WTC11 (cell line): ENCODE results near the gene FHOD1. TPM values are rescaled to one million over a fixed set of nuclear protein-coding genes. Genes with fewer than 3 reads are reported as not detected.
A peak's percentile ranks its signal among the peaks of the same experiment; 100 is the strongest.

Source experiments
- ATAC-seq: fragments of 200-7000 bp; cut with Tn5 transposase; 2 replicates; pipeline ENCODE4 v1.10.0; 2021; ENCODE audit warnings: mild to moderate bottlenecking, moderate library complexity
- CTCF ChIA-PET: fragments of 300-600 bp; sonication (Branson Sonifier 250); formaldehyde crosslinking; loops from one replicate; lab custom pipeline; 2021; ENCODE audit warnings: antibody characterized with exemption; lab: Charles Lee
- POLR2A ChIA-PET: fragments of 350-600 bp; sonication (Branson Sonifier 250); formaldehyde crosslinking; loops from one replicate; lab custom pipeline; 2021; ENCODE audit warnings: antibody characterized with exemption; lab: Charles Lee
- DNase-seq: peaks from one replicate; pipeline ENCODE4 v3.0.0; 2021; ENCODE audit warnings: low spot score
- H3K27ac Mint-ChIP-seq: 2 replicates; pipeline ENCODE4 v1.8.0; 2021; ENCODE audit warnings: mixed read lengths
- H3K27me3 Mint-ChIP-seq: 2 replicates; pipeline ENCODE4 v1.8.0; 2021; ENCODE audit warnings: low read depth, mild to moderate bottlenecking, moderate library complexity, mixed read lengths
- H3K36me3 Mint-ChIP-seq: 2 replicates; pipeline ENCODE4 v1.8.0; 2021; ENCODE audit warnings: mixed read lengths
- H3K4me1 Mint-ChIP-seq: 2 replicates; pipeline ENCODE4 v1.8.0; 2022; ENCODE audit warnings: mixed read lengths
- H3K4me3 Mint-ChIP-seq: 2 replicates; pipeline ENCODE4 v1.8.0; 2021; ENCODE audit warnings: mild to moderate bottlenecking, moderate library complexity, mixed read lengths
- H3K9me3 Mint-ChIP-seq: 2 replicates; pipeline ENCODE4 v1.8.0; 2021; ENCODE audit warnings: mixed read lengths
- ATF1 ChIP-seq: sonication (generic); formaldehyde crosslinking; IDR thresholded peaks from 2 replicates; pipeline ENCODE4 v1.8.1; 2023; ENCODE audit warnings: mild to moderate bottlenecking, moderate library complexity, missing genetic modification reagents
- ATF3 ChIP-seq: sonication (generic); formaldehyde crosslinking; conservative IDR thresholded peaks from 2 replicates; pipeline ENCODE4 v1.8.1; 2022; ENCODE audit warnings: mild to moderate bottlenecking, missing genetic modification reagents
- CBFB ChIP-seq: sonication (generic); formaldehyde crosslinking; IDR thresholded peaks from 2 replicates; pipeline ENCODE4 v1.8.1; 2022; ENCODE audit warnings: mild to moderate bottlenecking, low read depth, missing genetic modification reagents
- CREB1 ChIP-seq: sonication (generic); formaldehyde crosslinking; IDR thresholded peaks from 2 replicates; pipeline ENCODE4 v1.8.0; 2023; ENCODE audit warnings: mild to moderate bottlenecking, missing genetic modification reagents
- CREM ChIP-seq: sonication (generic); formaldehyde crosslinking; IDR thresholded peaks from 2 replicates; pipeline ENCODE4 v1.8.1; 2022; ENCODE audit warnings: mild to moderate bottlenecking, missing genetic modification reagents, moderate library complexity
- E2F1 ChIP-seq: sonication (generic); formaldehyde crosslinking; IDR thresholded peaks from 2 replicates; pipeline ENCODE4 v1.8.0; 2022; ENCODE audit warnings: mild to moderate bottlenecking, missing genetic modification reagents
- ESRRA ChIP-seq: sonication (generic); formaldehyde crosslinking; IDR thresholded peaks from 2 replicates; pipeline ENCODE4 v1.8.1; 2022; ENCODE audit warnings: mild to moderate bottlenecking, missing genetic modification reagents, borderline replicate concordance
- ETV6 ChIP-seq: sonication (generic); formaldehyde crosslinking; IDR thresholded peaks from 2 replicates; pipeline ENCODE4 v1.8.1; 2022; ENCODE audit warnings: mild to moderate bottlenecking, missing genetic modification reagents
- FOXJ3 ChIP-seq: sonication (generic); formaldehyde crosslinking; IDR thresholded peaks from 2 replicates; pipeline ENCODE4 v1.9.0; 2021; ENCODE audit warnings: missing genetic modification reagents, mild to moderate bottlenecking, borderline replicate concordance
- FOXK1 ChIP-seq: sonication (generic); formaldehyde crosslinking; IDR thresholded peaks from 2 replicates; pipeline ENCODE4 v1.8.0; 2022; ENCODE audit warnings: mild to moderate bottlenecking, moderate library complexity, missing genetic modification reagents
- IRF1 ChIP-seq: sonication (generic); formaldehyde crosslinking; IDR thresholded peaks from 2 replicates; pipeline ENCODE4 v1.8.0; 2023; ENCODE audit warnings: missing genetic modification reagents
- IRF2 ChIP-seq: sonication (generic); formaldehyde crosslinking; IDR thresholded peaks from 2 replicates; pipeline ENCODE4 v1.8.0; 2022; ENCODE audit warnings: low read depth, missing genetic modification reagents, borderline replicate concordance
- JUN ChIP-seq: sonication (generic); formaldehyde crosslinking; IDR thresholded peaks from 2 replicates; pipeline ENCODE4 v1.8.0; 2023; ENCODE audit warnings: mild to moderate bottlenecking, missing genetic modification reagents
- MXD4 ChIP-seq: fragments of 250-450 bp; sonication (Bioruptor Pico); IDR thresholded peaks from 2 replicates; pipeline ENCODE4 v1.8.0; 2021; ENCODE audit warnings: mild to moderate bottlenecking, moderate library complexity, borderline replicate concordance
- NFE2L1 ChIP-seq: sonication (generic); formaldehyde crosslinking; IDR thresholded peaks from 2 replicates; pipeline ENCODE4 v1.8.1; 2023; ENCODE audit warnings: missing genetic modification reagents
- NR1H2 ChIP-seq: sonication (generic); formaldehyde crosslinking; IDR thresholded peaks from 2 replicates; pipeline ENCODE4 v1.9.0; 2021; ENCODE audit warnings: mild to moderate bottlenecking, moderate library complexity, missing genetic modification reagents
- TEAD1 ChIP-seq: sonication (generic); formaldehyde crosslinking; IDR thresholded peaks from 2 replicates; pipeline ENCODE4 v1.8.0; 2022; ENCODE audit warnings: mild to moderate bottlenecking, missing genetic modification reagents
- TP53 ChIP-seq: sonication (generic); formaldehyde crosslinking; IDR thresholded peaks from 2 replicates; pipeline ENCODE4 v1.8.1; 2023; ENCODE audit warnings: mild to moderate bottlenecking, missing genetic modification reagents
- ZBTB43 ChIP-seq: sonication (generic); formaldehyde crosslinking; IDR thresholded peaks from 2 replicates; pipeline ENCODE4 v1.8.1; 2023; ENCODE audit warnings: mild to moderate bottlenecking, missing genetic modification reagents
- ZNF138 ChIP-seq: sonication (generic); formaldehyde crosslinking; conservative IDR thresholded peaks from 2 replicates; pipeline ENCODE4 v1.8.1; 2022; ENCODE audit warnings: mild to moderate bottlenecking, moderate library complexity, missing genetic modification reagents
- ZNF219 ChIP-seq: sonication (generic); formaldehyde crosslinking; IDR thresholded peaks from 2 replicates; pipeline ENCODE4 v1.8.0; 2023; ENCODE audit warnings: missing genetic modification reagents, mild to moderate bottlenecking, borderline replicate concordance
- ZNF281 ChIP-seq: sonication (generic); formaldehyde crosslinking; IDR thresholded peaks from 2 replicates; pipeline ENCODE4 v1.8.0; 2023; ENCODE audit warnings: mild to moderate bottlenecking, missing genetic modification reagents
- ZNF532 ChIP-seq: fragments of 250-450 bp; sonication (Bioruptor Pico); IDR thresholded peaks from 2 replicates; pipeline ENCODE4 v1.9.0; 2021; ENCODE audit warnings: mild to moderate bottlenecking, borderline replicate concordance
- total RNA-seq: library from RNA; stranded (reverse); gene quantifications from 3 replicates; pipeline ENCODE4 v1.2.3, GENCODE V29; 2021

FHOD1 gene
- total RNA-seq, 1 experiment from 2014 or later, result 81.3 TPM

- Mint-ChIP-seq H3K27ac (no peak overlapping the region), H3K4me3 (peak overlapping the region; percentile 82), H3K9me3 (no peaks in the 10 kb centered on the region), H3K27me3 (peaks cover 29% of the 10 kb centered on the region), H3K4me1 (peaks cover 23% of the 10 kb centered on the region), H3K36me3 (no peaks in the 10 kb centered on the region)
- DNase-seq (no peak), ATAC-seq (no peak)
- ChIA-PET CTCF (interaction anchor here (0.6 to 4.4 kb wide), 30 partner anchors 11 to 355 kb away, joined by 3 to 88 read pairs (median 6); partner anchors contain the start of genes B3GNT9, CES3, ELMO3 and FBXL8), POLR2A (interaction anchor here (1.2 to 2.1 kb wide), 5 partner anchors 10 to 35 kb away, joined by 3 to 8 read pairs (median 6); partner anchors contain the start of genes B3GNT9 and NOL3)
- TF ChIP-seq CBFB (no peak), CREB1 (CRISPR knock-in tag) (0 out of 2 replicates have a peak, but pooled peaks have one; percentile 4), ETV6 (0 out of 2 replicates have a peak, but pooled peaks have one; percentile 25)
Measured at GRCh38 chr16:67185651-67186134, 61.6 kb downstream of the FHOD1 start.

- peaks cover 19% of the 10 kb centered on the region for H3K4me1 Mint-ChIP-seq
- H3K9me3 Mint-ChIP-seq, result no peaks in the 10 kb centered on the region
- no peak overlapping the region for H3K27ac Mint-ChIP-seq
- DNase-seq (peak; percentile 98), ATAC-seq (peak; percentile 50)
- H3K4me3 Mint-ChIP-seq, result peak overlapping the region; percentile 82
- H3K27me3 Mint-ChIP-seq, result peaks cover 29% of the 10 kb centered on the region
- H3K36me3 Mint-ChIP-seq, result no peaks in the 10 kb centered on the region
- ChIA-PET POLR2A (interaction anchor here (1.2 to 2.1 kb wide), 5 partner anchors 10 to 34 kb away, joined by 3 to 8 read pairs (median 6); partner anchors contain the start of genes B3GNT9 and NOL3), CTCF (interaction anchor here (0.5 to 4.4 kb wide), 38 partner anchors 10 to 355 kb away, joined by 3 to 88 read pairs (median 4); partner anchors contain the start of genes B3GNT9, CES3, ELMO3 and FBXL8)
- no peak for TF ChIP-seq TP53 (CRISPR knock-in tag)
- TF ChIP-seq CREM (CRISPR knock-in tag), result 0 out of 2 replicates have a peak, but pooled peaks have one; percentile 62
- no peak for TF ChIP-seq ZNF532 (CRISPR knock-in tag)
- peak; percentile 86; the same call in 1 of the 2 replicates for TF ChIP-seq FOXK1
- TF ChIP-seq ESRRA (CRISPR knock-in tag), result 0 out of 2 replicates have a peak, but pooled peaks have one; percentile 60
- TF ChIP-seq NR1H2, result no peak
- peak; percentile 42; the same call in 1 of the 2 replicates for TF ChIP-seq NFE2L1 (CRISPR knock-in tag)
- TF ChIP-seq JUN (CRISPR knock-in tag), result peak; percentile 51; the same call in 1 of the 2 replicates
- peak; percentile 67; the same call in 1 of the 2 replicates for TF ChIP-seq CREB1 (CRISPR knock-in tag)
- no peak for TF ChIP-seq IRF1 (CRISPR knock-in tag)
- TF ChIP-seq ATF1 (CRISPR knock-in tag), result peak; percentile 89; the same call in 1 of the 2 replicates
- TF ChIP-seq ATF3 (CRISPR knock-in tag), result no peak
- TF ChIP-seq MXD4 (CRISPR knock-in tag), result no peak
- no peak; the same call in 1 of the 2 replicates for TF ChIP-seq E2F1 (CRISPR knock-in tag)
- no peak for TF ChIP-seq FOXJ3 (CRISPR knock-in tag)
- TF ChIP-seq TEAD1 (CRISPR knock-in tag), result peak; percentile 85
- no peak for TF ChIP-seq ZBTB43 (CRISPR knock-in tag)
- peak; percentile 94; the same call in 1 of the 2 replicates for TF ChIP-seq ZNF281 (CRISPR knock-in tag)
- TF ChIP-seq ZNF138 (CRISPR knock-in tag), result no peak
- TF ChIP-seq IRF2 (CRISPR knock-in tag), result 0 out of 2 replicates have a peak, but pooled peaks have one; percentile 57
- TF ChIP-seq ZNF219, result peak; percentile 58; the same call in 1 of the 2 replicates
Measured at GRCh38 chr16:67184995-67185650, 62.2 kb downstream of the FHOD1 start.
